Calu3 (cell line): ENCODE results near the gene TBXAS1. TPM values are rescaled to one million over a fixed set of nuclear protein-coding genes. Genes with fewer than 3 reads are reported as not detected.

Experiments
- BruUV-seq: library from RNA; stranded (reverse); fragments of 400-500 nt; replicated peaks from 2 replicates; lab custom pipeline; 2021; lab: Mats Ljungman, UMichigan
- CTCF ChIA-PET: fragments of 300-600 bp; sonication (Branson Sonifier 250); formaldehyde crosslinking; loops from one replicate; lab custom pipeline; 2022; ENCODE audit warnings: antibody characterized with exemption; lab: Charles Lee
- DNase-seq: peaks from one replicate; pipeline ENCODE4 v3.0.0; 2022
- H3K27ac Mint-ChIP-seq: one replicate; pipeline ENCODE4 v1.8.0; 2022; ENCODE audit warnings: mixed read lengths; ENCODE audit not compliant: unreplicated experiment
- H3K27me3 Mint-ChIP-seq: one replicate; pipeline ENCODE4 v1.8.0; 2022; ENCODE audit warnings: mixed read lengths; ENCODE audit not compliant: unreplicated experiment
- H3K36me3 Mint-ChIP-seq: one replicate; pipeline ENCODE4 v1.8.0; 2022; ENCODE audit warnings: mild to moderate bottlenecking, moderate library complexity, mixed read lengths; ENCODE audit not compliant: insufficient read depth, unreplicated experiment
- H3K4me1 Mint-ChIP-seq: one replicate; pipeline ENCODE4 v1.8.0; 2022; ENCODE audit warnings: mild to moderate bottlenecking, low read depth, mixed read lengths; ENCODE audit not compliant: unreplicated experiment
- H3K4me3 Mint-ChIP-seq: one replicate; pipeline ENCODE4 v1.8.0; 2022; ENCODE audit warnings: mild to moderate bottlenecking, low read depth, moderate library complexity, mixed read lengths; ENCODE audit not compliant: unreplicated experiment
- H3K9me3 Mint-ChIP-seq: one replicate; pipeline ENCODE4 v1.8.0; 2022; ENCODE audit warnings: low read depth, mixed read lengths; ENCODE audit not compliant: unreplicated experiment
- CTCF ChIP-seq: fragments of 200-600 bp; IDR thresholded peaks from one replicate; pipeline ENCODE4 v1.8.0; 2022; ENCODE audit warnings: antibody characterized with exemption; ENCODE audit not compliant: unreplicated experiment
- intact Hi-C: fragments of 100-400 bp; cut with micrococcal nuclease; formaldehyde crosslinking; loops from one replicate; pipeline ENCODE4 v1.10.0; 2022; ENCODE audit not compliant: unreplicated experiment
- total RNA-seq: library from RNA; stranded (reverse); gene quantifications from 2 replicates; pipeline ENCODE4 v1.2.3, GENCODE V29; 2022

TBXAS1 gene
- total RNA-seq, 1 experiment from 2014 or later, result 33.0 TPM

GRCh38 chr7:140005341-140005740 is 176.3 kb downstream of the TBXAS1 start:
- H3K4me3 Mint-ChIP-seq, result no peak overlapping the region
- no peak for TF ChIP-seq CTCF
- H3K27me3 Mint-ChIP-seq, result no peaks in the 10 kb centered on the region
- H3K4me1 Mint-ChIP-seq, result no peaks in the 10 kb centered on the region
- BruUV-seq, result no TSS peak
- H3K9me3 Mint-ChIP-seq, result no peaks in the 10 kb centered on the region
- CTCF ChIA-PET, result interaction anchor here (0.9 to 2.1 kb wide), 5 partner anchors 17 to 571 kb away, joined by 3 to 11 read pairs (median 4); no protein-coding TSS in a partner anchor
- no peak overlapping the region for H3K27ac Mint-ChIP-seq
- no peak for DNase-seq
- intact Hi-C loops, result no loop called here
- no peaks in the 10 kb centered on the region for H3K36me3 Mint-ChIP-seq

- peak; percentile 38 for TF ChIP-seq CTCF
- no peaks in the 10 kb centered on the region for H3K27me3 Mint-ChIP-seq
- H3K27ac Mint-ChIP-seq, result no peak overlapping the region
- H3K36me3 Mint-ChIP-seq, result no peaks in the 10 kb centered on the region
- BruUV-seq, result no TSS peak
- intact Hi-C loops, result no loop called here
- peak; percentile 59 for DNase-seq
- H3K4me3 Mint-ChIP-seq, result no peak overlapping the region
- CTCF ChIA-PET, result interaction anchor here (0.6 to 2.1 kb wide), 7 partner anchors 16 to 571 kb away, joined by 3 to 11 read pairs (median 4); no protein-coding TSS in a partner anchor
- no peaks in the 10 kb centered on the region for H3K4me1 Mint-ChIP-seq
- H3K9me3 Mint-ChIP-seq, result no peaks in the 10 kb centered on the region
These were observed 176.9 kb downstream of the TBXAS1 start for GRCh38 chr7:140005754-140006503.

- intact Hi-C loops, result no loop called here
- H3K36me3 Mint-ChIP-seq, result peaks cover 4% of the 10 kb centered on the region
- no peak overlapping the region for H3K27ac Mint-ChIP-seq
- BruUV-seq, result no TSS peak
- no peaks in the 10 kb centered on the region for H3K27me3 Mint-ChIP-seq
- H3K9me3 Mint-ChIP-seq, result no peaks in the 10 kb centered on the region
- no peak overlapping the region for H3K4me3 Mint-ChIP-seq
- H3K4me1 Mint-ChIP-seq, result no peaks in the 10 kb centered on the region
- TF ChIP-seq CTCF, result no peak
- CTCF ChIA-PET, result interaction anchor here (0.6 to 2.1 kb wide), 4 partner anchors 15 to 502 kb away, joined by 3 to 11 read pairs (median 6); no protein-coding TSS in a partner anchor
- no peak for DNase-seq
These were observed 177.5 kb downstream of the TBXAS1 start for GRCh38 chr7:140006600-140006999.

- no peak for DNase-seq
- no peak overlapping the region for H3K4me3 Mint-ChIP-seq
- H3K9me3 Mint-ChIP-seq, result no peaks in the 10 kb centered on the region
- no peak overlapping the region for H3K27ac Mint-ChIP-seq
- intact Hi-C loops, result no loop called here
- no TSS peak for BruUV-seq
- no peaks in the 10 kb centered on the region for H3K4me1 Mint-ChIP-seq
- H3K36me3 Mint-ChIP-seq, result peaks cover 9% of the 10 kb centered on the region
- H3K27me3 Mint-ChIP-seq, result no peaks in the 10 kb centered on the region
- TF ChIP-seq CTCF, result no peak
- CTCF ChIA-PET, result interaction anchor here (2.1 kb wide), 1 partner anchor 361 kb away, joined by 8 read pairs; no protein-coding TSS in a partner anchor
These were observed 178.1 kb downstream of the TBXAS1 start for GRCh38 chr7:140007051-140007690.
